Gastrocnemius medialis (tissue), 4 donors: Measurements from ENCODE around the gene PPP2R3B. TPM values are rescaled to one million over a fixed set of nuclear protein-coding genes. Genes with fewer than 3 reads are reported as not detected.

Experiments used
- ATAC-seq, 2 donors: fragments of 150-250 bp; one replicate each; pipeline ENCODE4 v1.9.1; 2016
- DNase-seq, 2 donors: peaks; one replicate each; pipeline ENCODE4 v3.0.0-alpha.2; 2019
- H3K27ac ChIP-seq, 4 donors: fragments of 200-600 bp; sonication (generic); 1 replicate in 1 of 4; 2 replicates in 3 of 4; pipeline ENCODE4 v1.5.1; 2016 to 2018; ENCODE audit warnings: mild to moderate bottlenecking in 2 of 4, moderate library complexity in 1 of 4
- H3K27me3 ChIP-seq, 3 donors: fragments of 200-600 bp; sonication (generic) in 2 of 3; 1 replicate in 1 of 3; 2 replicates in 2 of 3; pipeline versions ENCODE4 v1.5.1 to v1.6.0; 2016 to 2019; ENCODE audit warnings: mild to moderate bottlenecking in 1 of 3, moderate library complexity in 1 of 3
- H3K36me3 ChIP-seq, 2 donors: fragments of 200-600 bp; sonication (generic) in 1 of 2; one replicate each; pipeline ENCODE4 v1.5.1; 2017 to 2018
- H3K4me1 ChIP-seq, 2 donors: fragments of 200-600 bp; sonication (generic) in 1 of 2; one replicate each; pipeline ENCODE4 v1.5.1; 2016 to 2017; ENCODE audit warnings: mild to moderate bottlenecking in 2 of 2
- H3K4me3 ChIP-seq, 4 donors: fragments of 200-600 bp; sonication (generic) in 3 of 4; 1 replicate in 1 of 4; 2 replicates in 3 of 4; pipeline ENCODE4 v1.5.1; 2016 to 2019; ENCODE audit warnings: mild to moderate bottlenecking in 2 of 4
- H3K9me3 ChIP-seq, 3 donors: fragments of 200-600 bp; sonication (generic) in 2 of 3; 1 replicate in 1 of 3; 2 replicates in 2 of 3; pipeline ENCODE4 v1.5.1; 2016 to 2019
- POLR2A ChIP-seq, 2 donors: fragments of 450-650 bp; IDR thresholded peaks; one replicate each; pipeline ENCODE4 v1.6.1; 2017; ENCODE audit warnings: antibody characterized with exemption in 2 of 2, mild to moderate bottlenecking in 2 of 2, moderate library complexity in 2 of 2
- in situ Hi-C, 4 donors: fragments of 200-750 bp; cut with MboI; loops; one replicate each; pipeline versions ENCODE4 v1.15.0 to v1.8.0; 2017; ENCODE audit warnings: low sequenced_read_pairs in 4 of 4
- intact Hi-C: fragments of 100-400 bp; cut with DNase I; formaldehyde crosslinking; loops from one replicate; pipeline ENCODE4 v1.15.1; 2023; ENCODE audit warnings: low total_unique reads
- total RNA-seq, 4 donors: library from RNA; depleted of rRNA; stranded (reverse); fragments of >200 nt; gene quantifications; one replicate each; pipeline versions ENCODE4 v1.1.0 to v1.2.3, GENCODE V29; 2016
- TF ChIP-seq, protein P1 (sequence below), 5 experiments: fragments of 450-650 bp in 3 of 5; fragments of 200-600 bp in 2 of 5; sonication (generic) in 2 of 5; IDR thresholded peaks in 4 of 5; conservative IDR thresholded peaks in 1 of 5; 1 replicate in 4 of 5; 2 replicates in 1 of 5; pipeline ENCODE4 v1.5.1; 2016 to 2019; ENCODE audit warnings: antibody characterized with exemption in 5 of 5, mild to moderate bottlenecking in 3 of 5, moderate library complexity in 3 of 5

The PPP2R3B gene
- total RNA-seq, 4 donors from 2014 or later, result 53.8 to 103 (median 69.4) TPM

DNA sequence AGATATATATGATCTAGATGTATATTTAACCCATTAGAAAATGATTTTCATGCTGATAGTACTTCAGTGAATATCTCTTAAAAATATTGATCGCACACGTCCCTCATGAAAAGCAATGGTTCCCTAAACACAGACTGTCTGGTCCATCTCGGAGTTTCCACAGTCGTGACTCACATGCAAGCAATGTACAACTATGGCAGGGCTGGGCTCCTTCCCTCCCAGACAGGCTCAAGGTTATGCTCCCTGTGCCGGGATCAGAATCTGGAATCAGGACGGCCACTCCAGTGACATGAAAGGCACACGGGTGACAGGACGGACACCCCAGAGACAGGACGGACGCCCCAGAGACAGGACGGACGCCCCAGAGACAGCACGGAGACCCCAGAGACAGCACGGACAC is 40.2 kb upstream of the PPP2R3B start:
- Histone ChIP-seq H3K4me1 (no peaks in the 10 kb centered on the region), H3K9me3 (no peaks in the 10 kb centered on the region), H3K27me3 (peaks cover 12 to 24% (median 19%) of the 10 kb centered on the region in 3 donors), H3K27ac (no peak overlapping the region), H3K4me3 (no peak overlapping the region), H3K36me3 (no peaks in the 10 kb centered on the region)
- intact Hi-C loops, result no loop called here
- ATAC-seq, result no peak
- in situ Hi-C loops, result no loop called here
- no peak for DNase-seq
- TF ChIP-seq, protein P1, sequence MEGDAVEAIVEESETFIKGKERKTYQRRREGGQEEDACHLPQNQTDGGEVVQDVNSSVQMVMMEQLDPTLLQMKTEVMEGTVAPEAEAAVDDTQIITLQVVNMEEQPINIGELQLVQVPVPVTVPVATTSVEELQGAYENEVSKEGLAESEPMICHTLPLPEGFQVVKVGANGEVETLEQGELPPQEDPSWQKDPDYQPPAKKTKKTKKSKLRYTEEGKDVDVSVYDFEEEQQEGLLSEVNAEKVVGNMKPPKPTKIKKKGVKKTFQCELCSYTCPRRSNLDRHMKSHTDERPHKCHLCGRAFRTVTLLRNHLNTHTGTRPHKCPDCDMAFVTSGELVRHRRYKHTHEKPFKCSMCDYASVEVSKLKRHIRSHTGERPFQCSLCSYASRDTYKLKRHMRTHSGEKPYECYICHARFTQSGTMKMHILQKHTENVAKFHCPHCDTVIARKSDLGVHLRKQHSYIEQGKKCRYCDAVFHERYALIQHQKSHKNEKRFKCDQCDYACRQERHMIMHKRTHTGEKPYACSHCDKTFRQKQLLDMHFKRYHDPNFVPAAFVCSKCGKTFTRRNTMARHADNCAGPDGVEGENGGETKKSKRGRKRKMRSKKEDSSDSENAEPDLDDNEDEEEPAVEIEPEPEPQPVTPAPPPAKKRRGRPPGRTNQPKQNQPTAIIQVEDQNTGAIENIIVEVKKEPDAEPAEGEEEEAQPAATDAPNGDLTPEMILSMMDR (IDR thresholded peaks at IDR 0.05 in 4 of 5, conservative IDR thresholded peaks at IDR 0.05 in 1 of 5), result no peak
- TF ChIP-seq POLR2A (IDR thresholded peaks at IDR 0.05), result no peak

DNA sequence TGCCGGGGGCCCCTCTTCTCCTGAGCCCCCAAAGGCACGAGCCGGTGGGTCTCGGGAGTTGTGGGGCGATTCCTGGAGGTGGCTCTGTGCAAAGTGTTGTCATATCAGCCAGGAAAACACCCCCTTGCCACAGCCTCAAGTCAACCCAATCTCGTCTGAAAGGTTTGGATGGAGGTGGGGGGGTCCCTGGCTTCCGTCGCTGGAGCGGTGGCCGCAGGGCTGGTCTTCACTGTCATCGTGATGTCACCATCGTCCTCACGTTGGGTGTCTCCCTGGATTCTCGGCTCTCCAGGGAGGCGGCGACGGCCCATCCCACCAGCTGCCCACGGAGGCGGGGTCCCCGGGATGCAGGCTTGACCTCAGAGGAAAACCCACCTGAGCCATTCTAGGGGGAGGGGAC is 38.3 kb upstream of the PPP2R3B start:
- intact Hi-C loops (no loop called here), in situ Hi-C loops (no loop called here)
- Histone ChIP-seq H3K4me3 (no peak overlapping the region), H3K4me1 (no peaks in the 10 kb centered on the region), H3K27ac (no peak overlapping the region), H3K36me3 (no peaks in the 10 kb centered on the region), H3K27me3 (peaks cover 12 to 19% (median 18%) of the 10 kb centered on the region in 3 donors), H3K9me3 (no peaks in the 10 kb centered on the region)
- DNase-seq (no peak), ATAC-seq (no peak)
- no peak for TF ChIP-seq POLR2A (IDR thresholded peaks at IDR 0.05)
- TF ChIP-seq, protein P1 (IDR thresholded peaks at IDR 0.05 in 4 of 5, conservative IDR thresholded peaks at IDR 0.05 in 1 of 5), result no peak

DNA sequence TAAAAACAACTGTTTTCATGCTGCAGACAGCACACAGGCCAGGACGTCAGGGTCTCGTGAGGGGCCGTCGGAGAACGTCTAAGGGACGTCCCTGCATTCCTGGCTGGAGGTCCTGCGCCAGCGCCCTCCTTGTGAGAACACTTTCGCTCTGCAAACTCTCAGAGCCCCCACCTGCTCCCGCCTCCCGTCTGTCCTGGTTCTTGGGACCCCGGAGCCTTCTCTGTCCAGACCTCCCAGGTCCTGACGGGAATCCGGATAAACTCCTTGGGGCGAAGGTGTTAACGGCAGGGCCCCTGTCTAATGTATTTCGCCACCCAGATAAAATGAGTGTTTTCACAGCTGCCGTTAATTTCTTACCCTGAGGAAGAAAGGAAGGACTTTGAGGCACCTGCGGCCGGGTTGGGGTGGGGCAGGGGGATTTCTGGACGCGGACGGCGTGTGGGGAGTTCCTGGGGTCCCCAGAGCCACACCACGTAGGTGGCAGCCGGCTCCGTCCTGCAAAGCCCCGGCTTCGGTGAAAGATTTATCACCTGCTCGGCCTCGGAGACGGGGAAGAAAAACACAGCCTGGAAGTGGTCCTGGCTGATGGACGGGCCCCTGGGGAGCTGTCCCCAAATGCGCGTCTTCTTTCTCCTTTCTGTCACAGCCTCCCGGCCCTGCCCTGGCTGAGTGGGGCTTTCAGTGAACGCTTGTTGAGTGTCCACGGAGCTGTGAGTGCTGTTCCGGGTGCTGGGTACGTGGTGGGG is 35.1 kb upstream of the PPP2R3B start:
- no peak overlapping the region for H3K4me3 ChIP-seq
- no peaks in the 10 kb centered on the region for H3K4me1 ChIP-seq
- DNase-seq, result no peak
- H3K36me3 ChIP-seq, result no peaks in the 10 kb centered on the region
- intact Hi-C loops (no loop called here), in situ Hi-C loops (no loop called here)
- H3K9me3 ChIP-seq, result no peaks in the 10 kb centered on the region
- peaks cover 6 to 9% (median 7%) of the 10 kb centered on the region in 3 donors for H3K27me3 ChIP-seq
- no peak for TF ChIP-seq POLR2A (IDR thresholded peaks at IDR 0.05)
- TF ChIP-seq, protein P1 (IDR thresholded peaks at IDR 0.05 in 4 of 5, conservative IDR thresholded peaks at IDR 0.05 in 1 of 5), result no peak
- no peak for ATAC-seq
- H3K27ac ChIP-seq, result no peak overlapping the region

DNA sequence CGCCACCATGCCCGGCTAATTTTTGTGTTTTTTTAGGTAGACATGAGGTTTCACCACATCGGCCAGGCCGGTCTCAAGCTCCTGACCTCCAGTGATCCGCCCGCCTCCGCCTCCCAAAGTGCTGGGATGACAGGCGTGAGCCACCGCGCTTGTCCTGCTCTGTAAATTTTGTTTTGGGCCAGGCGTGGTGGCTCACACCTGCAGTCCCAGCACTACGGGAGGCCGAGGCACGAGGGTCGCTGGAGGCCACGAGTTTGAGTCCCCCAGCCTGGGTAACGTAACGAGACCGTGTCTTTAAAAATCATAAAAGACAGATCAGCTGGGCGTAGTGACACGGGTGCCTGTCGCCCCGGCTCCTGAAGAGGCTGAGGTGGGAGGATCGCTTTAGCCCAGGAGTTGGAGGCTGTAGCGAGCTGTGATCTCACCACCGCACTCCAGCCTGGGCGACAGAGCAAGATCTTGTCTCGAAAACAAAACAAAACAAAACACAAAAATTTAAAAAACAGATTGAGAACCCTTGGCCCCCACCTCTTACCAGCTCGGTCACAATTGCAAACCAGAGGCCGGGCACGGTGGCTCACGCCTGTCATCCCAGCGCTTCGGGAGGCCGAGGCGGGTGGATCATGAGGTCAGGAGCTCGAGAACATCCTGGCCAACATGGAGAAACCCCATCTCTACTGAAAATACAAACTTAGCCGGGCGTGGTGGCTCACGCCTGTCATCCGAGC is 34.0 kb upstream of the PPP2R3B start:
- no peaks in the 10 kb centered on the region for H3K4me1 ChIP-seq
- no peak overlapping the region for H3K27ac ChIP-seq
- no peaks in the 10 kb centered on the region for H3K27me3 ChIP-seq
- DNase-seq (no peak), ATAC-seq (no peak)
- no peaks in the 10 kb centered on the region for H3K36me3 ChIP-seq
- H3K9me3 ChIP-seq, result no peaks in the 10 kb centered on the region
- in situ Hi-C loops (no loop called here), intact Hi-C loops (no loop called here)
- no peak for TF ChIP-seq POLR2A (IDR thresholded peaks at IDR 0.05)
- TF ChIP-seq, protein P1 (IDR thresholded peaks at IDR 0.05 in 4 of 5, conservative IDR thresholded peaks at IDR 0.05 in 1 of 5), result no peak
- H3K4me3 ChIP-seq, result no peak overlapping the region
